Breast epithelium (tissue), 4 donors: ENCODE data around the gene USP24. TPM values are rescaled to one million over a fixed set of nuclear protein-coding genes. Genes with fewer than 3 reads are reported as not detected.
A peak's percentile ranks its signal among the peaks of the same experiment; 100 is the strongest.

Experiments used
- DNase-seq, 2 donors: peaks; one replicate each; pipeline ENCODE4 v3.0.0-alpha.2; 2019; ENCODE audit warnings: low spot score in 2 of 2
- H3K27ac ChIP-seq, 2 donors: fragments of 200-600 bp; sonication (generic) in 1 of 2; one replicate each; pipeline ENCODE4 v1.5.1; 2016 to 2019; ENCODE audit warnings: mild to moderate bottlenecking in 1 of 2
- H3K27me3 ChIP-seq, 2 donors: fragments of 200-600 bp; sonication (generic) in 1 of 2; one replicate each; pipeline versions ENCODE4 v1.5.1 to v1.6.0; 2017 to 2019; ENCODE audit warnings: control low read depth in 1 of 2, mild to moderate bottlenecking in 1 of 2
- H3K36me3 ChIP-seq: fragments of 200-600 bp; one replicate; pipeline ENCODE4 v1.5.1; 2019
- H3K4me1 ChIP-seq, 2 donors: fragments of 200-600 bp; sonication (generic); one replicate each; pipeline ENCODE4 v1.5.1; 2016 to 2019; ENCODE audit warnings: control low read depth in 1 of 2
- H3K4me3 ChIP-seq, 3 donors: fragments of 200-600 bp; sonication (generic); 1 replicate in 2 of 3; 2 replicates in 1 of 3; pipeline ENCODE4 v1.5.1; 2016 to 2019; ENCODE audit warnings: mild to moderate bottlenecking in 3 of 3, moderate library complexity in 2 of 3
- H3K9me3 ChIP-seq, 2 donors: fragments of 200-600 bp; sonication (generic) in 1 of 2; one replicate each; pipeline ENCODE4 v1.5.1; 2016 to 2019; ENCODE audit warnings: control low read depth in 1 of 2
- POLR2A ChIP-seq: fragments of 450-650 bp; IDR thresholded peaks from one replicate; pipeline ENCODE4 v1.6.1; 2016; ENCODE audit warnings: antibody characterized with exemption, mild to moderate bottlenecking, moderate library complexity
- POLR2AphosphoS5 ChIP-seq, 3 donors: sonication (generic); formaldehyde crosslinking; IDR thresholded peaks; one replicate each; pipeline ENCODE4 v1.6.1; 2017; ENCODE audit warnings: antibody characterized with exemption in 3 of 3
- intact Hi-C: fragments of 100-400 bp; cut with DNase I; formaldehyde crosslinking; loops from one replicate; pipeline ENCODE4 v1.15.1; 2023; ENCODE audit warnings: low total_unique reads
- total RNA-seq, 3 donors: library from RNA; depleted of rRNA; stranded (reverse); fragments of >200 nt; gene quantifications; one replicate each; pipeline ENCODE4 v1.1.0, GENCODE V29; 2016
- TF ChIP-seq, protein P1 (sequence below), 3 donors: fragments of 450-650 bp; IDR thresholded peaks; one replicate each; pipeline ENCODE4 v1.5.1; 2016 to 2017; ENCODE audit warnings: antibody characterized with exemption in 3 of 3, mild to moderate bottlenecking in 3 of 3, moderate library complexity in 3 of 3

USP24 gene
- total RNA-seq, 3 donors from 2014 or later = 51.5 to 103 (median 77.3) TPM

DNA sequence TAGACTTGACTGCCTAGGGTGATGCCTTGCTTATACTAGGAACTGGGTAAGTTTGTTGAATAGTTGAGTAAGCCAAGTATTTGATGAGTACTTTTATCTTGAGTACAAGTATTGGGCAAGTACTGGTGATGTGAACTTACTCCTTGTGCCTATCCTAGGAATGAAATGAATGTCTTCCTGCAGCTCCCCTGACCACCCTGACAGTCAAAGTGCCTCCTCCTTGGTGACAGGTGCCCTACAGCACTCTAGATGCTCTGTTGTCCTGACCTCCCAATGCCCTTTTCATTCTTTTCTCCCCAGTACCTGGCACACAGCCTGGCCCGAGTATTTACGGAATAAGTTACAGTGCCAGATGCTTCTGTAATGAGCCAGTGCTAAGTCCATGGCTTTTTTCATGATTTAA is 150.3 kb downstream of the USP24 start:
- no peaks in the 10 kb centered on the region for H3K36me3 ChIP-seq
- DNase-seq = peak in 1 of 2 donors; percentile 58
- intact Hi-C loops = loop anchor here (5.0 kb wide), 1 partner anchor 1647 kb away; no protein-coding TSS in a partner anchor
- H3K27ac ChIP-seq = peak overlapping the region in 1 of 2 donors; percentile 5
- H3K27me3 ChIP-seq = no peaks in the 10 kb centered on the region
- H3K4me3 ChIP-seq = no peak overlapping the region
- no peaks in the 10 kb centered on the region for H3K9me3 ChIP-seq
- TF ChIP-seq, protein P1, sequence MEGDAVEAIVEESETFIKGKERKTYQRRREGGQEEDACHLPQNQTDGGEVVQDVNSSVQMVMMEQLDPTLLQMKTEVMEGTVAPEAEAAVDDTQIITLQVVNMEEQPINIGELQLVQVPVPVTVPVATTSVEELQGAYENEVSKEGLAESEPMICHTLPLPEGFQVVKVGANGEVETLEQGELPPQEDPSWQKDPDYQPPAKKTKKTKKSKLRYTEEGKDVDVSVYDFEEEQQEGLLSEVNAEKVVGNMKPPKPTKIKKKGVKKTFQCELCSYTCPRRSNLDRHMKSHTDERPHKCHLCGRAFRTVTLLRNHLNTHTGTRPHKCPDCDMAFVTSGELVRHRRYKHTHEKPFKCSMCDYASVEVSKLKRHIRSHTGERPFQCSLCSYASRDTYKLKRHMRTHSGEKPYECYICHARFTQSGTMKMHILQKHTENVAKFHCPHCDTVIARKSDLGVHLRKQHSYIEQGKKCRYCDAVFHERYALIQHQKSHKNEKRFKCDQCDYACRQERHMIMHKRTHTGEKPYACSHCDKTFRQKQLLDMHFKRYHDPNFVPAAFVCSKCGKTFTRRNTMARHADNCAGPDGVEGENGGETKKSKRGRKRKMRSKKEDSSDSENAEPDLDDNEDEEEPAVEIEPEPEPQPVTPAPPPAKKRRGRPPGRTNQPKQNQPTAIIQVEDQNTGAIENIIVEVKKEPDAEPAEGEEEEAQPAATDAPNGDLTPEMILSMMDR (IDR thresholded peaks at IDR 0.05) = no peak
- TF ChIP-seq POLR2AphosphoS5 (IDR thresholded peaks at IDR 0.05) (no peak), POLR2A (no peak)
- peaks cover 0 to 17% of the 10 kb centered on the region in 2 donors for H3K4me1 ChIP-seq

DNA sequence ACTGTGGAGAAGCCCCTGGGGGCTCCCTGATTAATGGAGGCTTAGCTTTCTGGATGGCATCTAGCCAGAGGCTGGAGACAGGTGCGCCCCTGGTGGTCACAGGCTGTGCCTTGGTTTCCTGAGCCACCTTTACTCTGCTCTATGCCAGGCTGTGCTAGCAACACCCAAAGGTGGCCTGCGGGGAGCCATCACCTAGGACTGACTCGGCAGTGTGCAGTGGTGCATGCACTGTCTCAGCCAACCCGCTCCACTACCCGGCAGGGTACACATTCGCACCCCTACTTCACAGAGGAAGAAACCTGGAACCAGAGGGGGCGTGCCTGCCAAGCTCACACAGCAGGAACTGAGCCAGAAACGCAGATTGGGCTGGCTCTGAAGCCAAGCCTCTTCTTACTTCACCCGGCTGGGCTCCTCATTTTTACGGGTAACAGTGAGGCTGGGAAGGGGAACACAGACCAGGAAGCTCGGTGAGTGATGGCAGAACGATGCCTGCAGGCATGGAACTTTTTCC is 151.0 kb downstream of the USP24 start:
- TF ChIP-seq, protein P1 (IDR thresholded peaks at IDR 0.05) = no peak
- TF ChIP-seq POLR2AphosphoS5 (IDR thresholded peaks at IDR 0.05) = no peak
- TF ChIP-seq POLR2A = no peak
- H3K4me1 ChIP-seq = peaks cover 0 to 17% of the 10 kb centered on the region in 2 donors
- H3K4me3 ChIP-seq = no peak overlapping the region
- intact Hi-C loops = loop anchor here (5.0 kb wide), 1 partner anchor 1648 kb away; no protein-coding TSS in a partner anchor
- H3K36me3 ChIP-seq = no peaks in the 10 kb centered on the region
- H3K27ac ChIP-seq = peak overlapping the region in 1 of 2 donors; percentile 58
- no peak for DNase-seq
- H3K9me3 ChIP-seq = no peaks in the 10 kb centered on the region
- H3K27me3 ChIP-seq = no peaks in the 10 kb centered on the region

DNA sequence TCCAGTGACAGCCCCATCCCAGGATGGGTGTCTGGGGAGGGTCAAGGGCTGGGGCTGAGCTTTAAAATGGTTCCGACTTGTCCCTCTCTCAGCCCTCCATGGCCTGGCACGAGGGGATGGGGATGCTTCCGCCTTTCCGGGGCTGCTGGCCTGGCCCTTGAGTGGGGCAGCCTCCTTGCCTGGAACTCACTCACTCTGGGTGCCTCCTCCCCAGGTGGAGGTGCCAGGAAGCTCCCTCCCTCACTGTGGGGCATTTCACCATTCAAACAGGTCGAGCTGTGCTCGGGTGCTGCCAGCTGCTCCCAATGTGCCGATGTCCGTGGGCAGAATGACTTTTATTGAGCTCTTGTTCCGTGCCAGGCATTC is 151.6 kb downstream of the USP24 start:
- H3K36me3 ChIP-seq = no peaks in the 10 kb centered on the region
- no peaks in the 10 kb centered on the region for H3K27me3 ChIP-seq
- intact Hi-C loops = loop anchor here (5.0 kb wide), 1 partner anchor 1649 kb away; no protein-coding TSS in a partner anchor
- peak overlapping the region in 1 of 2 donors; percentile 58 for H3K27ac ChIP-seq
- TF ChIP-seq POLR2AphosphoS5 (IDR thresholded peaks at IDR 0.05) (no peak), POLR2A (no peak)
- TF ChIP-seq, protein P1 (IDR thresholded peaks at IDR 0.05) = no peak
- H3K4me3 ChIP-seq = no peak overlapping the region
- no peak for DNase-seq
- H3K4me1 ChIP-seq = peaks cover 0 to 17% of the 10 kb centered on the region in 2 donors
- H3K9me3 ChIP-seq = no peaks in the 10 kb centered on the region

DNA sequence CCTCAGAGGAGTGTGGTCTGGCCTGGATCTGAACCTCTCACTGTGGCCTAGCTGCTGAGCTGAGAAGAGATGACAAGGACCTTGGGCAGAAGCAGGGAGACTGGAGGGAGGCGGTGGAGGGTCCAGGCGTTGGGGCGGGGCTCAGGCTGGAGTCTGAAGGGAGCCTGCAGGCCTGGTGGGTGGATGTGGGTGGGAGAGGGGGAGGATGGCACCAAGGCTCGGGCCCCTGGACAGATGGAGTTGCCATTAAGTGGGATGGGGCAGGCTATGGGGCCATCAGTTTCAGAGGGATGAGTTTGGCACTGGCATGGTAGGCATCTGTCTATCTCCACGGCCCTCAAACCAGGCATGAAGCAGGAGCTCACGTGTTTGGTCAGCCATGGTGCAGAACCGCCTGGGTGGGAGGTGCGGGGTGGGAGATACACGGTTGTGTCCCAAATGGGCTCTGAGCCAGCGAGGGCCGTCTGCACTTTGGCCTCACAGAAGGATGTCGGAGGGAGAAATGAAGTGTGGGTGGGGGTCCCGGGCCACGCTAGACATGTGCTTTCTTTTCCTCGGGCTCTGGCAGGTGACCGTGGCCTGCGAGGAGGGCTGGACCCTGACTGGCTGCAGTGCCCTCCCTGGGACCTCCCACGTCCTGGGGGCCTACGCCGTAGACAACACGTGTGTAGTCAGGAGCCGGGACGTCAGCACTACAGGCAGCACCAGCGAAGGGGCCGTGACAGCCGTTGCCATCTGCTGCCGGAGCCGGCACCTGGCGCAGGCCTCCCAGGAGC is 152.2 kb downstream of the USP24 start:
- H3K36me3 ChIP-seq = no peaks in the 10 kb centered on the region
- H3K9me3 ChIP-seq = no peaks in the 10 kb centered on the region
- peak overlapping the region in 1 of 2 donors; percentile 58 for H3K27ac ChIP-seq
- intact Hi-C loops = loop anchor here (5.0 kb wide), 1 partner anchor 1649 kb away; no protein-coding TSS in a partner anchor
- no peak overlapping the region for H3K4me3 ChIP-seq
- H3K27me3 ChIP-seq = no peaks in the 10 kb centered on the region
- TF ChIP-seq POLR2AphosphoS5 (IDR thresholded peaks at IDR 0.05) (no peak), POLR2A (no peak)
- TF ChIP-seq, protein P1 (IDR thresholded peaks at IDR 0.05) = no peak
- peaks cover 0 to 17% of the 10 kb centered on the region in 2 donors for H3K4me1 ChIP-seq
- no peak for DNase-seq
